Stomach (tissue), 19 donors: ENCODE results near the gene NXPH2. TPM values are rescaled to one million over a fixed set of nuclear protein-coding genes. Genes with fewer than 3 reads are reported as not detected.
A peak's percentile ranks its signal among the peaks of the same experiment; 100 is the strongest.

Experiments
- DNase-seq, 2 donors: peaks; one replicate each; pipeline versions ENCODE4 v3.0.0 to v3.0.0-alpha.2; 2013 to 2019
- H3K27ac ChIP-seq, 5 donors: fragments of 200-600 bp in 4 of 5; sonication (generic) in 4 of 5; one replicate each; pipeline ENCODE4 v1.5.1; 2013 to 2019; ENCODE audit warnings: mild to moderate bottlenecking in 1 of 5, moderate library complexity in 1 of 5
- H3K27me3 ChIP-seq, 3 donors: fragments of 200-600 bp; sonication (generic); one replicate each; pipeline ENCODE4 v1.5.1; 2017 to 2019; ENCODE audit warnings: mixed run types in 1 of 3
- H3K36me3 ChIP-seq, 4 donors: fragments of 200-600 bp; sonication (generic); 1 replicate in 3 of 4; 2 replicates in 1 of 4; pipeline ENCODE4 v1.5.1; 2016 to 2019
- H3K4me1 ChIP-seq, 4 donors: fragments of 200-600 bp; sonication (generic); one replicate each; pipeline ENCODE4 v1.5.1; 2016 to 2019
- H3K4me3 ChIP-seq, 4 donors: fragments of 200-600 bp; sonication (generic) in 3 of 4; one replicate each; pipeline ENCODE4 v1.5.1; 2016 to 2019; ENCODE audit warnings: mild to moderate bottlenecking in 1 of 4
- H3K9me3 ChIP-seq, 4 donors: fragments of 200-600 bp; sonication (generic); one replicate each; pipeline ENCODE4 v1.5.1; 2016 to 2019
- EP300 ChIP-seq: sonication (generic); formaldehyde crosslinking; IDR thresholded peaks from one replicate; pipeline ENCODE4 v1.6.1; 2017; ENCODE audit warnings: antibody characterized with exemption
- POLR2A ChIP-seq, 4 donors: fragments of 450-650 bp; IDR thresholded peaks; one replicate each; pipeline ENCODE4 v1.6.1; 2016; ENCODE audit warnings: antibody characterized with exemption in 4 of 4, control low read depth in 2 of 4, mild to moderate bottlenecking in 1 of 4, moderate library complexity in 1 of 4
- POLR2AphosphoS5 ChIP-seq, 3 donors: sonication (generic); formaldehyde crosslinking; IDR thresholded peaks; one replicate each; pipeline ENCODE4 v1.6.1; 2016; ENCODE audit warnings: antibody characterized with exemption in 3 of 3
- WGBS, 5 donors: extraction: QIAGEN DNeasy Blood & Tissue Kit in 3 of 5; methylation state at CpG; one replicate each; pipeline versions ENCODE4 v1.1.5 to v1.1.7; 2013 to 2018; 5-methylcytosine and 5-hydroxymethylcytosine counted together
- intact Hi-C: fragments of 100-400 bp; cut with DNase I; formaldehyde crosslinking; loops from one replicate; pipeline ENCODE4 v1.15.1; 2023; ENCODE audit warnings: low total_unique reads
- long read RNA-seq, 10 donors: transcript quantifications; one replicate each; lab custom pipeline, GENCODE V29; 2026
- polyA plus RNA-seq, 3 donors: library from polyadenylated mRNA; stranded (reverse); fragments of 200-250 nt; gene quantifications; one replicate each; pipeline ENCODE4 v1.2.3, GENCODE V29; 2013
- total RNA-seq, 5 donors: library from RNA; depleted of rRNA; stranded (reverse); fragments of >200 nt; gene quantifications; one replicate each; pipeline versions ENCODE4 v1.1.0 to v1.2.3, GENCODE V29; 2014 to 2016
- TF ChIP-seq, protein P1 (sequence below), 7 experiments: fragments of 450-650 bp in 4 of 7; fragments of 200-600 bp in 3 of 7; sonication (generic) in 3 of 7; IDR thresholded peaks; one replicate each; pipeline ENCODE4 v1.5.1; 2016 to 2019; ENCODE audit warnings: antibody characterized with exemption in 7 of 7, control low read depth in 2 of 7, mild to moderate bottlenecking in 1 of 7
- donor health status: healthy with polysubstance abuse.
- donor health status: Bipolar disorder and iron deficiency.
- donor health status: healthy.

The NXPH2 gene
- total RNA-seq (1 to 10 TPM in 1 of 5 donors, not detected in 4; 1.1 TPM), polyA plus RNA-seq (not detected)
- long read RNA-seq, donor 1 = 0 reads
- long read RNA-seq, donor 2, partial matches to known transcripts = 0 of 1 reads
- long read RNA-seq, donor 2, other reads (novel, unspliced or antisense) = 0 of 1 reads
- long read RNA-seq, donor 3 = 0 reads
- long read RNA-seq, donor 4 = 0 reads
- long read RNA-seq, donor 5, partial matches to known transcripts = 0 of 1 reads
- long read RNA-seq, donor 5, other reads (novel, unspliced or antisense) = 0 of 1 reads
- long read RNA-seq, donor 6 = 0 reads
- long read RNA-seq, donor 7, partial matches to known transcripts = 0 of 2 reads
- long read RNA-seq, donor 7, other reads (novel, unspliced or antisense) = 0 of 2 reads
- long read RNA-seq, donor 8 = 0 reads
- long read RNA-seq, donor 9 = 0 reads
- long read RNA-seq, donor 10 = 0 reads

DNA sequence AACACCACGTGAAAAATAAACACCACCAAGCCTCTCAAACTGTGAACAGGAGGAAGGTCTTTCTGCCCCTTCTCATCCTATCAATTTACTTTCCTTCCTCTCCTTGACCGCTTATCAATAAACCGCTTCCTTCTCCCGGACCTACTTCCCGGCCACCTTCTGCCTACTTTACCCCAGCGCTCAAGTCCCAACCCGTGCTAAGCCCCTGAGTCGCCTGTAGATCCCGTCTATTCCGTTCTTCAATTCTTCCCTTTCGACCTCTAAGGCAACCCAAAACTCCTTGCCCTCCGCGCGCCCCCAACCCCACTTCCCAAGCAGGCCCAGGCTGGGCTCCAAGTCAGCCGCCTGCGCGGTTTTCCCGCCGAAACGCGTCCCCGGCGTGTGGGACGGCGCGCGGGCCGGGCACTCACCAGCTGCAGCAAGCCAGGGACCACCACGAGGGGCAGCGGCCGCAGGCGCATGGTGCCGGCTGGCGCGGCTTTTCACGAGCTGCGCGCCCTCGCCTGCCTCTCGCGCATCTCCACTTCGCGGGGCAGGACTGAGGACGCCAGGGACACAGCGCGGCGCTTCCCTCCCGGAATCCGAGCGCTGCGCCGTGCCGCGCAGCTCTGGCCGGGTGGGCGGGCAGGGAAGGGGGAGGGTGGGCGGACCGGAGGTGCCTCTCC lies at the start of gene NXPH2:
Gene NXPH2 (minus strand): TSS at position 610 of the 665 bp plus-strand sequence. CDS start 149 bp downstream, at position 461.
- H3K4me1 ChIP-seq = peaks cover 16 to 29% (median 24%) of the 10 kb centered on the region in 4 donors
- H3K27me3 ChIP-seq = peaks cover 19 to 72% (median 36%) of the 10 kb centered on the region in 3 donors
- no peak within 1 kb of the TSS for H3K27ac ChIP-seq
- no peaks in the 10 kb centered on the region for H3K36me3 ChIP-seq
- intact Hi-C loops = no loop called here
- DNase-seq = peak in 1 of 2 donors; percentile 67
- TF ChIP-seq POLR2AphosphoS5 (IDR thresholded peaks at IDR 0.05) = no peak
- TF ChIP-seq POLR2A (IDR thresholded peaks at IDR 0.05) = no peak
- TF ChIP-seq, protein P1, sequence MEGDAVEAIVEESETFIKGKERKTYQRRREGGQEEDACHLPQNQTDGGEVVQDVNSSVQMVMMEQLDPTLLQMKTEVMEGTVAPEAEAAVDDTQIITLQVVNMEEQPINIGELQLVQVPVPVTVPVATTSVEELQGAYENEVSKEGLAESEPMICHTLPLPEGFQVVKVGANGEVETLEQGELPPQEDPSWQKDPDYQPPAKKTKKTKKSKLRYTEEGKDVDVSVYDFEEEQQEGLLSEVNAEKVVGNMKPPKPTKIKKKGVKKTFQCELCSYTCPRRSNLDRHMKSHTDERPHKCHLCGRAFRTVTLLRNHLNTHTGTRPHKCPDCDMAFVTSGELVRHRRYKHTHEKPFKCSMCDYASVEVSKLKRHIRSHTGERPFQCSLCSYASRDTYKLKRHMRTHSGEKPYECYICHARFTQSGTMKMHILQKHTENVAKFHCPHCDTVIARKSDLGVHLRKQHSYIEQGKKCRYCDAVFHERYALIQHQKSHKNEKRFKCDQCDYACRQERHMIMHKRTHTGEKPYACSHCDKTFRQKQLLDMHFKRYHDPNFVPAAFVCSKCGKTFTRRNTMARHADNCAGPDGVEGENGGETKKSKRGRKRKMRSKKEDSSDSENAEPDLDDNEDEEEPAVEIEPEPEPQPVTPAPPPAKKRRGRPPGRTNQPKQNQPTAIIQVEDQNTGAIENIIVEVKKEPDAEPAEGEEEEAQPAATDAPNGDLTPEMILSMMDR (IDR thresholded peaks at IDR 0.05) = no peak
- 1 to 5% (median 4%) methylated on average over 14 to 58 of the region's 58 CpGs for WGBS, 5 donors
- H3K9me3 ChIP-seq = no peaks in the 10 kb centered on the region
- H3K4me3 ChIP-seq = peak within 1 kb of the TSS; percentile 36 to 54 (median 46)

DNA sequence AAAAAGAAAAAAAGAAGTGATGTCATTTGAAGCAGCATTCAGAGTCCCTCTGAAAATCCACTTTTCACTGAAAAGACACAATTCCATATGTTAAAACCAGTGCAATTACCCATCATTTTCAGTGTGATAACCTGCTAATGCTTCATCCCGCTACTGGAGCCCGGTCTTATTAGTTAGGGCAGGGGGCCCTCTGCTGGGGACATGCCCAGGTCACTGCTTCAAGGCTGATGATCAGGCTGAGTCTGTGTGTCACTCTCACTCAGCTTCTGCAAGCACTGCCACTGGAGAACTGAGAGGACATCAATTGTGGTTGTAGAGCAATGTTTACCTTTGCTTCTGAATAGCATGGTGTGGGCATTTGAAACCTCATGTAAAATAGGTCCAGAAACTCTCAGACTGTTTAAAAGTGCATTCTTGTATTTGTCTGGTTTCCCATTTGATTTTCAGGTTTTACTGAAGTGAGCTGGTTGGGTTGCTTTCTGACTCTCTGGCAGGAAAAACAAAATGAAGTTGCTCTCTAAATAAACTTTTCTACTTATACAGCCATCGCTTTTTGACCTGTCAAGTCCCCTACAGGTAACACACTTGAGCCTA lies 49.2 kb upstream of the NXPH2 start:
- Histone ChIP-seq H3K4me1 (peaks cover 0 to 4% (median 0%) of the 10 kb centered on the region in 4 donors), H3K4me3 (no peak overlapping the region), H3K9me3 (no peaks in the 10 kb centered on the region), H3K27ac (no peak overlapping the region), H3K27me3 (no peaks in the 10 kb centered on the region), H3K36me3 (no peaks in the 10 kb centered on the region)
- TF ChIP-seq POLR2A (IDR thresholded peaks at IDR 0.05) = no peak
- TF ChIP-seq, protein P1 (IDR thresholded peaks at IDR 0.05) = no peak
- TF ChIP-seq POLR2AphosphoS5 (IDR thresholded peaks at IDR 0.05) = no peak
- TF ChIP-seq EP300 = no peak
- 49 to 60% (median 53%) methylated on average over 3 of the region's 3 CpGs for WGBS, 5 donors
- intact Hi-C loops = no loop called here
- DNase-seq = peak in 1 of 2 donors; percentile 61

DNA sequence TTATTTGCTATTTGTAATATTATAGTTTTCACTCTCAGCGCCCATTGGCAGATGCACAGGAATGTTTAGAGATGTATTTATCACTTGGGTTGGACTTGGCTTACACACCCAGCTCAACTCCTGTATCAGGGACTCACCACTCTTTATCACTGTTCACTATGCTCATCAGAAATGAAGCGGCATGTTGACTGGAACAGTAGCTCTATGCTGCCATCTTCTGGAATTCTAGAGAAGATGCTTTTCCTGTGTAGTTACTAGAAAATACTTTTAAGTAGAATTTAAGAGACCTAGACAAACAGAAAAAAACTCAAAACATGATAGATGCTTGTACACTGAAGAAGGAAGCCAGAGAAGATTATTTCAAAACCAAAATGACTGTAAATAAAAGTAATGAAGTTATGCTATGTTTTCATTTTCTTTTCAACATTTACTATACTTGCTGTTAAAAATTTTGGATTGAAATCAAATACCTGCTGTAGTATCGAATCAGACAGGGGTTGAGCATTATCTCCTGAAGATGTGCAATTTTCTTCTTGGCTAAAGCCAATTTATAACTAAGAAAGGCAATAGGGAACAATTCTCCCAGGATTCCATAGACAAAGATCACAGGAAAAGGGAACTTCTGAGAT lies 47.4 kb upstream of the NXPH2 start:
- Histone ChIP-seq H3K36me3 (no peaks in the 10 kb centered on the region), H3K4me3 (no peak overlapping the region), H3K9me3 (no peaks in the 10 kb centered on the region), H3K27ac (no peak overlapping the region), H3K4me1 (peaks cover 0 to 4% (median 0%) of the 10 kb centered on the region in 4 donors), H3K27me3 (no peaks in the 10 kb centered on the region)
- intact Hi-C loops = no loop called here
- WGBS, 5 donors = 18 to 34% (median 24%) methylated on average over 3 of the region's 3 CpGs
- TF ChIP-seq, protein P1 (IDR thresholded peaks at IDR 0.05) = peak in 5 of 7 experiments; percentile 34 to 59 (median 54)
- no peak for TF ChIP-seq POLR2AphosphoS5 (IDR thresholded peaks at IDR 0.05)
- DNase-seq = peak in 1 of 2 donors; percentile 86

DNA sequence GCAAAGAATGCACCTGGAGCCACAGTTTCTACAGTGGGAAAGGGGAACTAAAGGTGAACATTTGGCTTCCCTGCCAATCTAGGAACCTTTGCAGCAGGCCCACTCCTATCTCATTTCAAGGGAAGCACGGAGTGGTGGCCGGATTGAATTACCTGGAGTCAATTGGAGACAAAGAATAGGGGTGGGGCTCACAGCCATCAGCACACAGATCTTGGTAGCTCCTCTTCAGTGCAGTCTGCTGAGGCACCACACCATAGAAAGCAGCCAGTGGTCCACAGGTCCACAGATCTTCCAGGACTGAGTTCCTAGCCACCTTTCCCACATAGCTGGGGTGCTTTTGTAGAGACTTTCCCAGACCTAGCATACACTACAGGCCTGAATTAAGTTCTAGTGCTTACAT lies 43.5 kb upstream of the NXPH2 start:
- no peak for DNase-seq
- TF ChIP-seq POLR2AphosphoS5 (IDR thresholded peaks at IDR 0.05) = no peak
- no peak for TF ChIP-seq EP300
- TF ChIP-seq POLR2A (IDR thresholded peaks at IDR 0.05) = no peak
- TF ChIP-seq, protein P1 (IDR thresholded peaks at IDR 0.05) = no peak
- Histone ChIP-seq H3K9me3 (no peaks in the 10 kb centered on the region), H3K4me1 (peaks cover 0 to 4% (median 0%) of the 10 kb centered on the region in 4 donors), H3K36me3 (no peaks in the 10 kb centered on the region), H3K27ac (no peak overlapping the region), H3K27me3 (no peaks in the 10 kb centered on the region), H3K4me3 (no peak overlapping the region)
- WGBS, 5 donors = 44 to 66% (median 58%) methylated on average over 2 of the region's 2 CpGs
- intact Hi-C loops = no loop called here
